SHP77 treated with DMSO at 0.1 percent for 48 hours (cell line): ENCODE measurements around the gene EFCAB7.

ENCODE experiments used
- DNase-seq: peaks from one replicate; lab custom pipeline; 2025; lab: John Stamatoyannopoulos, UW

Gene EFCAB7

GRCh38 chr1:63522891-63523728 lies at the start of gene EFCAB7, which contains the start of gene ITGB3BP:
Gene EFCAB7, plus strand, starts transcription at chr1:63523525. Its CDS starts 2,048 bp downstream, at chr1:63525573.
Gene ITGB3BP, minus strand, starts transcription at chr1:63523225. Its CDS starts 92 bp downstream, at chr1:63523133.
- DNase-seq: peak; percentile 93

GRCh38 chr1:63475761-63476160 lies 47.6 kb upstream of the EFCAB7 start:
- DNase-seq: no peak

- no peak for DNase-seq
Observed at GRCh38 chr1:63480057-63480456, 43.3 kb upstream of the EFCAB7 start.

- DNase-seq: no peak
Observed at GRCh38 chr1:63486629-63487028, 36.7 kb upstream of the EFCAB7 start.

- no peak for DNase-seq
Observed at GRCh38 chr1:63487336-63488065, 35.8 kb upstream of the EFCAB7 start.

GRCh38 chr1:63497577-63497976 lies 25.7 kb upstream of the EFCAB7 start:
- DNase-seq: no peak

- no peak for DNase-seq
Observed at GRCh38 chr1:63498106-63498505, 25.2 kb upstream of the EFCAB7 start.

GRCh38 chr1:63501256-63501655 lies 22.1 kb upstream of the EFCAB7 start:
- DNase-seq: no peak

GRCh38 chr1:63506782-63507181 lies 16.5 kb upstream of the EFCAB7 start:
- DNase-seq: no peak

GRCh38 chr1:63509718-63510117 lies 13.6 kb upstream of the EFCAB7 start:
- DNase-seq: no peak

- DNase-seq: no peak
Observed at GRCh38 chr1:63512584-63512983, 10.7 kb upstream of the EFCAB7 start.

- DNase-seq: no peak
Observed at GRCh38 chr1:63516629-63517028, 6.7 kb upstream of the EFCAB7 start.

- peak; percentile 45 for DNase-seq
Observed at GRCh38 chr1:63523738-63524137, 413 bp downstream of the EFCAB7 start.

GRCh38 chr1:63524201-63524600 lies 876 bp downstream of the EFCAB7 start:
- DNase-seq: no peak

- DNase-seq: no peak
Observed at GRCh38 chr1:63532727-63533126, 9.4 kb downstream of the EFCAB7 start.

- no peak for DNase-seq
Observed at GRCh38 chr1:63533931-63534330, 10.6 kb downstream of the EFCAB7 start.

- no peak for DNase-seq
Observed at GRCh38 chr1:63534406-63534805, 11.1 kb downstream of the EFCAB7 start.

GRCh38 chr1:63537006-63537405 lies 13.7 kb downstream of the EFCAB7 start:
- no peak for DNase-seq

- no peak for DNase-seq
Observed at GRCh38 chr1:63537940-63538339, 14.6 kb downstream of the EFCAB7 start.

- DNase-seq: no peak
Observed at GRCh38 chr1:63545780-63546179, 22.5 kb downstream of the EFCAB7 start.

- no peak for DNase-seq
Observed at GRCh38 chr1:63547621-63548294, 24.4 kb downstream of the EFCAB7 start.

- DNase-seq: no peak
Observed at GRCh38 chr1:63548303-63548702, 25.0 kb downstream of the EFCAB7 start.

GRCh38 chr1:63548877-63549276 lies 25.6 kb downstream of the EFCAB7 start:
- DNase-seq: no peak
